GM23338 (cell line): ENCODE measurements around the gene CARMIL1.

Experiments used
- CREB1 ChIP-seq: fragments of 250-450 bp; sonication (Bioruptor Pico); IDR thresholded peaks from 2 replicates; pipeline ENCODE4 v1.5.0; 2020; ENCODE audit warnings: low read depth, mild to moderate bottlenecking, moderate library complexity
- CTCF ChIP-seq, 2 experiments: fragments of 200-600 bp in 1 of 2; sonication (generic) in 1 of 2; conservative IDR thresholded peaks; 2 replicates each; pipeline versions ENCODE4 v1.5.1 to v1.6.1; 2016 to 2017; ENCODE audit warnings: antibody characterized with exemption in 2 of 2, low read depth in 2 of 2, mild to moderate bottlenecking in 2 of 2, moderate library complexity in 1 of 2
- ETS1 ChIP-seq: IDR thresholded peaks from 2 replicates; pipeline ENCODE4 v1.6.1; 2016; ENCODE audit warnings: antibody characterized with exemption
- EZH2 ChIP-seq: fragments of 200-600 bp; sonication (generic); IDR thresholded peaks from one replicate; pipeline ENCODE4 v1.8.0; 2017; ENCODE audit warnings: antibody characterized with exemption, mild to moderate bottlenecking, low read depth; ENCODE audit not compliant: unreplicated experiment
- EZH2phosphoT487 ChIP-seq: fragments of 200-600 bp; sonication (generic); IDR thresholded peaks from one replicate; pipeline ENCODE4 v1.8.1; 2018; ENCODE audit warnings: antibody characterized with exemption; ENCODE audit not compliant: unreplicated experiment
- JUNB ChIP-seq: IDR thresholded peaks from one replicate; pipeline ENCODE4 v1.6.1; 2016; ENCODE audit warnings: antibody characterized with exemption; ENCODE audit not compliant: unreplicated experiment
- NANOG ChIP-seq: IDR thresholded peaks from 2 replicates; pipeline ENCODE4 v1.6.1; 2016; ENCODE audit warnings: antibody characterized with exemption, borderline replicate concordance
- POLR2AphosphoS5 ChIP-seq: IDR thresholded peaks from 2 replicates; pipeline ENCODE4 v1.6.1; 2016; ENCODE audit warnings: antibody characterized with exemption, low read depth
- REST ChIP-seq: IDR thresholded peaks from one replicate; pipeline ENCODE4 v1.6.1; 2018; ENCODE audit warnings: antibody characterized with exemption; ENCODE audit not compliant: unreplicated experiment
- STAT1 ChIP-seq: IDR thresholded peaks from one replicate; pipeline ENCODE4 v1.6.1; 2016; ENCODE audit warnings: antibody characterized with exemption; ENCODE audit not compliant: unreplicated experiment
- ZNF114 ChIP-seq: fragments of 250-450 bp; sonication (Bioruptor Pico); IDR thresholded peaks from 2 replicates; pipeline ENCODE4 v1.5.0; 2020; ENCODE audit warnings: mild to moderate bottlenecking, moderate library complexity
- ZNF331 ChIP-seq: fragments of 250-450 bp; sonication (Bioruptor Pico); IDR thresholded peaks from 2 replicates; pipeline ENCODE4 v1.5.0; 2020; ENCODE audit warnings: low read depth, mild to moderate bottlenecking, moderate library complexity

- TF ChIP-seq CTCF (conservative IDR thresholded peaks at IDR 0.05; ENCODE audit: low read depth in 2 of 2), result no peak
- no peak for TF ChIP-seq POLR2AphosphoS5
- TF ChIP-seq REST, result no peak
- no peak for TF ChIP-seq ETS1
- TF ChIP-seq EZH2, result no peak
- no peak for TF ChIP-seq CREB1
- TF ChIP-seq NANOG, result no peak
- no peak for TF ChIP-seq ZNF331
- no peak for TF ChIP-seq EZH2phosphoT487
- no peak for TF ChIP-seq ZNF114 (CRISPR knock-in tag)
- no peak for TF ChIP-seq JUNB
- TF ChIP-seq STAT1, result no peak
Observed at GRCh38 chr6:25401711-25402110, 122.5 kb downstream of the CARMIL1 start.
